ENCODE measurements around the gene AAMDC.
"Not testable (repeated sequence)": the region's sequence is repeated elsewhere in the genome, so short reads cannot be mapped to it uniquely, and the experiment has no call there.

AAMDC gene

GRCh38 chr11:77821349-77821851 is 456 bp downstream of the AAMDC start:
- DNase-seq: peak in 1 of 2 donors; percentile 4

GRCh38 chr11:77822126-77822525 is 1.2 kb downstream of the AAMDC start:
- DNase-seq: not testable (repeated sequence)

- peak in 1 of 2 donors; percentile 37 for DNase-seq
Observed at GRCh38 chr11:77823775-77824174, 2.8 kb downstream of the AAMDC start.

- no peak for DNase-seq
Observed at GRCh38 chr11:77828926-77829325, 8.0 kb downstream of the AAMDC start.

GRCh38 chr11:77833302-77833701 is 12.4 kb downstream of the AAMDC start:
- DNase-seq: no peak

GRCh38 chr11:77842441-77843121 is 21.6 kb downstream of the AAMDC start:
- peak; percentile 30 to 47 for DNase-seq

- DNase-seq: not testable (repeated sequence)
Observed at GRCh38 chr11:77843700-77844099, 22.8 kb downstream of the AAMDC start.

GRCh38 chr11:77851503-77851902 is 30.6 kb downstream of the AAMDC start:
- DNase-seq: no peak

GRCh38 chr11:77854838-77855237 is 33.9 kb downstream of the AAMDC start:
- DNase-seq: no peak

- not testable (repeated sequence) for DNase-seq
Observed at GRCh38 chr11:77857906-77858457, 37.0 kb downstream of the AAMDC start.

GRCh38 chr11:77861444-77861843 is 40.5 kb downstream of the AAMDC start:
- not testable (repeated sequence) for DNase-seq

GRCh38 chr11:77865805-77866204 is 44.9 kb downstream of the AAMDC start:
- no peak for DNase-seq

- DNase-seq: no peak
Observed at GRCh38 chr11:77866336-77866735, 45.4 kb downstream of the AAMDC start.

- no peak for DNase-seq
Observed at GRCh38 chr11:77868744-77869143, 47.8 kb downstream of the AAMDC start.

GRCh38 chr11:77871855-77872254 is 50.9 kb downstream of the AAMDC start:
- DNase-seq: no peak

GRCh38 chr11:77873345-77873744 is 52.4 kb downstream of the AAMDC start:
- DNase-seq: no peak

GRCh38 chr11:77874206-77874605 is 53.3 kb downstream of the AAMDC start:
- DNase-seq: no peak

GRCh38 chr11:77876045-77876444 is 55.1 kb downstream of the AAMDC start:
- no peak for DNase-seq

- DNase-seq: not testable (repeated sequence)
Observed at GRCh38 chr11:77878247-77878646, 57.3 kb downstream of the AAMDC start.

- no peak for DNase-seq
Observed at GRCh38 chr11:77879218-77879617, 58.3 kb downstream of the AAMDC start.

- no peak for DNase-seq
Observed at GRCh38 chr11:77882396-77882795, 61.5 kb downstream of the AAMDC start.

GRCh38 chr11:77883775-77884174 is 62.8 kb downstream of the AAMDC start:
- DNase-seq: no peak

- no peak for DNase-seq
Observed at GRCh38 chr11:77884186-77884828, 63.4 kb downstream of the AAMDC start.

GRCh38 chr11:77884829-77885190 is 63.9 kb downstream of the AAMDC start:
- DNase-seq: no peak
